Measurements from ENCODE around the gene CWC15.
"Not testable (repeated sequence)": the region's sequence is repeated elsewhere in the genome, so short reads cannot be mapped to it uniquely, and the experiment has no call there.

CWC15 gene

GRCh38 chr11:94973099-94973968 is at the start of gene CWC15, which contains the start of gene KDM4D:
Gene CWC15 (minus strand): TSS chr11:94973556. CDS start chr11:94972185, 1,371 bp downstream.
Gene KDM4D (plus strand): TSS chr11:94973709. CDS start chr11:94997373, 23,664 bp downstream.
- TF ChIP-seq CTCF (IDR thresholded peaks at IDR 0.05; ENCODE audit: low read depth, low read length): no peak
- DNase-seq (ENCODE audit: low read depth in 2 of 2): peak; percentile 94
- H3K4me3 ChIP-seq (replicated peaks in 1 of 2; ENCODE audit: low read depth in 2 of 2, low read length in 2 of 2): peak within 1 kb of the TSS; percentile 78 to 88

- DNase-seq (ENCODE audit: low read depth in 2 of 2); H3K4me3 ChIP-seq (replicated peaks in 1 of 2; ENCODE audit: low read depth in 2 of 2, low read length in 2 of 2): not testable (repeated sequence)
Observed at GRCh38 chr11:95021468-95021867, 48.1 kb upstream of the CWC15 start.

- H3K4me3 ChIP-seq (replicated peaks in 1 of 2; ENCODE audit: low read depth in 2 of 2, low read length in 2 of 2): no peak overlapping the region
- TF ChIP-seq CTCF (IDR thresholded peaks at IDR 0.05; ENCODE audit: low read depth, low read length): no peak
- DNase-seq (ENCODE audit: low read depth in 2 of 2): no peak
Observed at GRCh38 chr11:95016139-95016538, 42.8 kb upstream of the CWC15 start.

GRCh38 chr11:95014184-95014821 is 40.9 kb upstream of the CWC15 start:
- H3K4me3 ChIP-seq (replicated peaks in 1 of 2; ENCODE audit: low read depth in 2 of 2, low read length in 2 of 2): no peak overlapping the region
- no peak for TF ChIP-seq CTCF (IDR thresholded peaks at IDR 0.05; ENCODE audit: low read depth, low read length)
- no peak for DNase-seq (ENCODE audit: low read depth in 2 of 2)

- H3K4me3 ChIP-seq (replicated peaks in 1 of 2; ENCODE audit: low read depth in 2 of 2, low read length in 2 of 2): no peak overlapping the region
- DNase-seq (ENCODE audit: low read depth in 2 of 2): no peak
- TF ChIP-seq CTCF (IDR thresholded peaks at IDR 0.05; ENCODE audit: low read depth, low read length): no peak
Observed at GRCh38 chr11:95011376-95011775, 38.0 kb upstream of the CWC15 start.

GRCh38 chr11:95005642-95006041 is 32.3 kb upstream of the CWC15 start:
- DNase-seq (ENCODE audit: low read depth in 2 of 2): no peak
- H3K4me3 ChIP-seq (replicated peaks in 1 of 2; ENCODE audit: low read depth in 2 of 2, low read length in 2 of 2): no peak overlapping the region
- no peak for TF ChIP-seq CTCF (IDR thresholded peaks at IDR 0.05; ENCODE audit: low read depth, low read length)

GRCh38 chr11:95003716-95004115 is 30.4 kb upstream of the CWC15 start:
- H3K4me3 ChIP-seq (replicated peaks in 1 of 2; ENCODE audit: low read depth in 2 of 2, low read length in 2 of 2): no peak overlapping the region
- DNase-seq (ENCODE audit: low read depth in 2 of 2): no peak
- no peak for TF ChIP-seq CTCF (IDR thresholded peaks at IDR 0.05; ENCODE audit: low read depth, low read length)

Data from cardiac fibroblast (primary cell).